Right lobe of liver (tissue), 4 donors: Measurements from ENCODE around the gene RASAL1.

ENCODE experiments used
- POLR2A ChIP-seq: fragments of 450-650 bp; IDR thresholded peaks from one replicate; pipeline ENCODE4 v1.6.1; 2017; ENCODE audit warnings: antibody characterized with exemption, mild to moderate bottlenecking
- TF ChIP-seq, protein P1 (sequence below), 4 donors: fragments of 200-600 bp in 3 of 4; fragments of 450-650 bp in 1 of 4; IDR thresholded peaks; one replicate each; pipeline versions ENCODE4 v1.5.1 to v1.8.0; 2016 to 2022; ENCODE audit warnings: antibody characterized with exemption in 4 of 4, mild to moderate bottlenecking in 2 of 4
- donor health status: DM: no; HTN: no; CAD: no.
- donor health status: DM: no; HTN: no; CAD: no.
- donor health status: DM: no; HTN: yes; CAD: no.

- TF ChIP-seq, protein P1, sequence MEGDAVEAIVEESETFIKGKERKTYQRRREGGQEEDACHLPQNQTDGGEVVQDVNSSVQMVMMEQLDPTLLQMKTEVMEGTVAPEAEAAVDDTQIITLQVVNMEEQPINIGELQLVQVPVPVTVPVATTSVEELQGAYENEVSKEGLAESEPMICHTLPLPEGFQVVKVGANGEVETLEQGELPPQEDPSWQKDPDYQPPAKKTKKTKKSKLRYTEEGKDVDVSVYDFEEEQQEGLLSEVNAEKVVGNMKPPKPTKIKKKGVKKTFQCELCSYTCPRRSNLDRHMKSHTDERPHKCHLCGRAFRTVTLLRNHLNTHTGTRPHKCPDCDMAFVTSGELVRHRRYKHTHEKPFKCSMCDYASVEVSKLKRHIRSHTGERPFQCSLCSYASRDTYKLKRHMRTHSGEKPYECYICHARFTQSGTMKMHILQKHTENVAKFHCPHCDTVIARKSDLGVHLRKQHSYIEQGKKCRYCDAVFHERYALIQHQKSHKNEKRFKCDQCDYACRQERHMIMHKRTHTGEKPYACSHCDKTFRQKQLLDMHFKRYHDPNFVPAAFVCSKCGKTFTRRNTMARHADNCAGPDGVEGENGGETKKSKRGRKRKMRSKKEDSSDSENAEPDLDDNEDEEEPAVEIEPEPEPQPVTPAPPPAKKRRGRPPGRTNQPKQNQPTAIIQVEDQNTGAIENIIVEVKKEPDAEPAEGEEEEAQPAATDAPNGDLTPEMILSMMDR (IDR thresholded peaks at IDR 0.05) = no peak
- no peak for TF ChIP-seq POLR2A
Observed at GRCh38 chr12:113119980-113120669, 15.4 kb downstream of the RASAL1 start.
